ENCODE measurements around the gene EPHX1.

DNA sequence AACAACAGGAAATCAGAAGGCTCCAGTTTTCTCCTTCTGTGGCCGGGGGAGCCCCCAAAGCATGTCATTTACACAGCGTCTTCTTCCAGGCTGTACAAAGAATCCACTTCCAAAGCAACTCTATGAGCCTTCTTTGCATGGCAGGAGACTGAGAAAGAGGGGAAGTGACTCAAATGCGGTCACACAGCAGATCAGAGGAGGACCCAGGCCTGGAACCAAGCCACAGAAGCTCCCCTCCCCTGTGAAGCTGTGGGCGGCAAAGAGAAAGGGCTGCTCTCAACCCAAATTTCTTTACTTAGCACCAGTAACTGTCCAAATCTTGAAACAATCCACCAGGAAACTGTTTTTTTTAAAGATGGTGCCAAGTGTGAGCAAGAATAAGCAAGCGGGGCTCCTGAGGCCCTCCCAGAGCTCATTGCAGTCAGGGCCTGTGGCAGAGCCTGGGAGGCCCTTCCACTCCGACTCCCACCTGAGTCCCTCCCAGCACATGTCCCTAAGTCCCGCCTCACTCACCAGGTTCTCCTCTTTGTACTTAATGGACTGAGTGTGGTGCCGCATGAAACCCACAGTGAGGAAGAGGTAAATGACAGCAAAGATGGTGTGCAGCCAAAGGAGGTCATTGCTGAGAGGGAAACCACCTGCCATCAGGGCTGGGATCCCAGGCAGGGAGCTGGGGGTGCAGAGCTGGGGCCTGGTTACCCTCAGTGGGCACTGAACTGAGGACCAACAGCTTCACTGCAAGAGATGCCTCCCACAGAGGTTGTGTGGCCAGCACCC lies 56.3 kb downstream of the EPHX1 start:
- TF ChIP-seq, protein P1, sequence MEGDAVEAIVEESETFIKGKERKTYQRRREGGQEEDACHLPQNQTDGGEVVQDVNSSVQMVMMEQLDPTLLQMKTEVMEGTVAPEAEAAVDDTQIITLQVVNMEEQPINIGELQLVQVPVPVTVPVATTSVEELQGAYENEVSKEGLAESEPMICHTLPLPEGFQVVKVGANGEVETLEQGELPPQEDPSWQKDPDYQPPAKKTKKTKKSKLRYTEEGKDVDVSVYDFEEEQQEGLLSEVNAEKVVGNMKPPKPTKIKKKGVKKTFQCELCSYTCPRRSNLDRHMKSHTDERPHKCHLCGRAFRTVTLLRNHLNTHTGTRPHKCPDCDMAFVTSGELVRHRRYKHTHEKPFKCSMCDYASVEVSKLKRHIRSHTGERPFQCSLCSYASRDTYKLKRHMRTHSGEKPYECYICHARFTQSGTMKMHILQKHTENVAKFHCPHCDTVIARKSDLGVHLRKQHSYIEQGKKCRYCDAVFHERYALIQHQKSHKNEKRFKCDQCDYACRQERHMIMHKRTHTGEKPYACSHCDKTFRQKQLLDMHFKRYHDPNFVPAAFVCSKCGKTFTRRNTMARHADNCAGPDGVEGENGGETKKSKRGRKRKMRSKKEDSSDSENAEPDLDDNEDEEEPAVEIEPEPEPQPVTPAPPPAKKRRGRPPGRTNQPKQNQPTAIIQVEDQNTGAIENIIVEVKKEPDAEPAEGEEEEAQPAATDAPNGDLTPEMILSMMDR (IDR thresholded peaks at IDR 0.05) = no peak
- TF ChIP-seq POLR2A (IDR thresholded peaks at IDR 0.05) (no peak), POLR2AphosphoS5 (IDR thresholded peaks at IDR 0.05) (no peak)
